OCI-LY1 (cell line): ENCODE results near the gene SNX2.

Source experiments
- EZH2 ChIP-seq: fragments of 200-600 bp; sonication (generic), shearing (Covaris generic); IDR thresholded peaks from 2 replicates; pipeline ENCODE4 v1.8.0; 2017; ENCODE audit warnings: borderline replicate concordance, mixed run types, mild to moderate bottlenecking, antibody characterized with exemption, low read length, moderate library complexity, mixed read lengths
- TF ChIP-seq, protein P1 (sequence below): fragments of 200-600 bp; sonication (generic), shearing (Covaris generic); IDR thresholded peaks from 2 replicates; pipeline ENCODE4 v1.5.1; 2017; ENCODE audit warnings: mild to moderate bottlenecking, antibody characterized with exemption, low read length, moderate library complexity, mixed read lengths

GRCh38 chr5:122816756-122817155 lies 41.9 kb downstream of the SNX2 start:
- TF ChIP-seq, protein P1, sequence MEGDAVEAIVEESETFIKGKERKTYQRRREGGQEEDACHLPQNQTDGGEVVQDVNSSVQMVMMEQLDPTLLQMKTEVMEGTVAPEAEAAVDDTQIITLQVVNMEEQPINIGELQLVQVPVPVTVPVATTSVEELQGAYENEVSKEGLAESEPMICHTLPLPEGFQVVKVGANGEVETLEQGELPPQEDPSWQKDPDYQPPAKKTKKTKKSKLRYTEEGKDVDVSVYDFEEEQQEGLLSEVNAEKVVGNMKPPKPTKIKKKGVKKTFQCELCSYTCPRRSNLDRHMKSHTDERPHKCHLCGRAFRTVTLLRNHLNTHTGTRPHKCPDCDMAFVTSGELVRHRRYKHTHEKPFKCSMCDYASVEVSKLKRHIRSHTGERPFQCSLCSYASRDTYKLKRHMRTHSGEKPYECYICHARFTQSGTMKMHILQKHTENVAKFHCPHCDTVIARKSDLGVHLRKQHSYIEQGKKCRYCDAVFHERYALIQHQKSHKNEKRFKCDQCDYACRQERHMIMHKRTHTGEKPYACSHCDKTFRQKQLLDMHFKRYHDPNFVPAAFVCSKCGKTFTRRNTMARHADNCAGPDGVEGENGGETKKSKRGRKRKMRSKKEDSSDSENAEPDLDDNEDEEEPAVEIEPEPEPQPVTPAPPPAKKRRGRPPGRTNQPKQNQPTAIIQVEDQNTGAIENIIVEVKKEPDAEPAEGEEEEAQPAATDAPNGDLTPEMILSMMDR: no peak
- no peak for TF ChIP-seq EZH2
